Spinal cord (tissue), 10 donors: ENCODE data around the gene SKIDA1. TPM values are rescaled to one million over a fixed set of nuclear protein-coding genes. Genes with fewer than 3 reads are reported as not detected.
"Not testable (repeated sequence)": the region's sequence is repeated elsewhere in the genome, so short reads cannot be mapped to it uniquely, and the experiment has no call there.

ENCODE experiments used
- DNase-seq, 6 donors: peaks; one replicate each; pipeline versions ENCODE4 v3.0.0 to v3.0.0-alpha.2; 2013 to 2015; ENCODE audit warnings: low spot score in 6 of 6, low read depth in 4 of 6
- H3K27ac ChIP-seq: one replicate; pipeline ENCODE4 v1.5.1; 2013; ENCODE audit warnings: low read depth, low read length, control low read depth
- H3K27me3 ChIP-seq: one replicate; pipeline ENCODE4 v1.6.1; 2013; ENCODE audit warnings: low read length; ENCODE audit not compliant: control insufficient read depth, insufficient read depth
- H3K36me3 ChIP-seq: one replicate; pipeline ENCODE4 v1.6.1; 2013; ENCODE audit warnings: low read length; ENCODE audit not compliant: control insufficient read depth, insufficient read depth
- H3K4me1 ChIP-seq: one replicate; pipeline ENCODE4 v1.6.1; 2013; ENCODE audit warnings: low read length; ENCODE audit not compliant: control insufficient read depth, insufficient read depth
- H3K4me3 ChIP-seq: one replicate; pipeline ENCODE4 v1.5.1; 2013; ENCODE audit warnings: low read depth, low read length, control low read depth
- H3K9me3 ChIP-seq: one replicate; pipeline ENCODE4 v1.6.1; 2013; ENCODE audit warnings: low read length; ENCODE audit not compliant: control insufficient read depth, insufficient read depth
- WGBS: methylation state at CpG from one replicate; pipeline ENCODE4 v1.1.5; 2013; ENCODE audit warnings: missing lambda C conversion rate; ENCODE audit not compliant: insufficient coverage; 5-methylcytosine and 5-hydroxymethylcytosine counted together
- polyA plus RNA-seq, 2 donors: library from polyadenylated mRNA; unstranded; fragments of 120-200 nt; gene quantifications; one replicate each; pipeline ENCODE4 v1.2.1, GENCODE V29; 2013; ENCODE audit not compliant: insufficient read length in 2 of 2
- total RNA-seq, 2 donors: library from RNA; depleted of rRNA in 1 of 2; stranded (reverse); fragments of 120-200 nt in 1 of 2; fragments of >200 nt in 1 of 2; gene quantifications; one replicate each; pipeline versions ENCODE4 v1.2.3 to v1.2.4, GENCODE V29; 2013 to 2014
- donor health status: healthy.

SKIDA1 gene
- total and polyA plus RNA-seq, 4 donors: 4.5 to 6.1 (median 4.8) TPM

DNA sequence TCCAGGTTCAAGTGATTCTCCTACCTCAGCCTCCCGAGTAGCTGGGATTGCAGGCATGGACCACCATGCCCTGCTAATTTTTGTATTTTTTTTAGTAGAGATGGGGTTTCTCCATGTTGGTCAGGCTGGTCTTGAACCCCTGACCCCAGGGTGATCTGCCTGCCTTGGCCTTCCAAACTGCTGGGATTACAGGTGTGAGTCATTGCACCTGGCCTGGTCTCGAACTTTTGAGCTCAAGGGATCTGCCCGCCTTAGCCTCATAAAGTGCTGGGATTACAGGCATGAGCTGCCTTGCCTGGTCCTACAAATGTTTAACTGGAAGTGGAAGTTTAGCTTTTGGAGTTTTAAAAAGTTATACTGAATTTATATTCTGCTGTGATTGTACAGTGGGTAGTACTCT lies 11.4 kb upstream of the SKIDA1 start:
- no peak for DNase-seq
- WGBS: 88% methylated on average over 3 of the region's 3 CpGs
- no peaks in the 10 kb centered on the region for H3K27me3 ChIP-seq
- H3K4me1 ChIP-seq: peaks cover 8% of the 10 kb centered on the region
- no peak overlapping the region for H3K27ac ChIP-seq
- peaks cover 38% of the 10 kb centered on the region for H3K36me3 ChIP-seq
- H3K9me3 ChIP-seq: no peaks in the 10 kb centered on the region
- H3K4me3 ChIP-seq: no peak overlapping the region

DNA sequence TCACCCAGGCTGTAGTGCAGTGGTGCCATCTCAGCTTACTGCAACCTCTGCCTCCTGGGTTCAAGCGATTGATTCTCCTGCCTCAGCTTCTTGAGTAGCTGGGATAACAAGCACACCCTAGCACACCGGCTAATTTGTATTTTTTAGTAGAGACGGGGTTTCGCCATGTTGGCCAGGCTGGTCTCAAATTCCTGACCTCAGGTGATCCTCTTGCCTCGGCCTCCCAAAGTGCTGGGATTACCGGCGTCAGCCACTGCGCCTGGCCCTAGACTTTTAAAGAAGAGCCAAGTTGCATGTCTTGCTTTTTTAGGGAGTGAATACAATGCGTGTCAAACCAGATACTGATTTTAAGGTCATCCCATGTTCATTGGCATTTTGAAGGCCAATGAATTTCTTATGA lies 10.5 kb upstream of the SKIDA1 start:
- 93% methylated on average over 5 of the region's 9 CpGs for WGBS
- H3K36me3 ChIP-seq: peaks cover 29% of the 10 kb centered on the region
- not testable (repeated sequence) for H3K4me1 ChIP-seq, H3K4me3 ChIP-seq, H3K27me3 ChIP-seq, H3K9me3 ChIP-seq, H3K27ac ChIP-seq, DNase-seq

- H3K4me3 ChIP-seq: peak overlapping the region; percentile 71
- peak in 3 of 6 donors; percentile 13 to 62 (median 37) for DNase-seq
- H3K27ac ChIP-seq: peak overlapping the region; percentile 84
- 22% methylated on average over 8 of the region's 9 CpGs for WGBS
- peaks cover 25% of the 10 kb centered on the region for H3K36me3 ChIP-seq
- peaks cover 8% of the 10 kb centered on the region for H3K4me1 ChIP-seq
- H3K9me3 ChIP-seq: no peaks in the 10 kb centered on the region
- no peaks in the 10 kb centered on the region for H3K27me3 ChIP-seq
Observed at GRCh38 chr10:21535494-21535965, 10.0 kb upstream of the SKIDA1 start.

GRCh38 chr10:21534604-21535493 lies 9.4 kb upstream of the SKIDA1 start:
- Histone ChIP-seq H3K27me3 (no peaks in the 10 kb centered on the region), H3K27ac (peak overlapping the region; percentile 86), H3K4me3 (peak overlapping the region; percentile 71), H3K9me3 (no peaks in the 10 kb centered on the region), H3K36me3 (peaks cover 20% of the 10 kb centered on the region), H3K4me1 (peaks cover 8% of the 10 kb centered on the region)
- under 1% methylated on average over 73 of the region's 96 CpGs for WGBS
- DNase-seq: peak in 5 of 6 donors; percentile 21 to 85 (median 30)

- peak overlapping the region; percentile 86 for H3K27ac ChIP-seq
- H3K27me3 ChIP-seq: no peaks in the 10 kb centered on the region
- H3K9me3 ChIP-seq: no peaks in the 10 kb centered on the region
- peaks cover 8% of the 10 kb centered on the region for H3K4me1 ChIP-seq
- 0% methylated on average over 2 of the region's 26 CpGs for WGBS
- DNase-seq: no peak
- H3K4me3 ChIP-seq: peak overlapping the region; percentile 71
- H3K36me3 ChIP-seq: peaks cover 13% of the 10 kb centered on the region
Observed at GRCh38 chr10:21534280-21534586, 8.8 kb upstream of the SKIDA1 start.

- no peaks in the 10 kb centered on the region for H3K27me3 ChIP-seq
- WGBS: under 1% methylated on average over 69 of the region's 74 CpGs
- no peaks in the 10 kb centered on the region for H3K9me3 ChIP-seq
- peaks cover 8% of the 10 kb centered on the region for H3K4me1 ChIP-seq
- peak within 1 kb of the TSS; percentile 99 for H3K27ac ChIP-seq
- peaks cover 13% of the 10 kb centered on the region for H3K36me3 ChIP-seq
- peak; percentile 89 to 98 (median 92) for DNase-seq
- peak within 1 kb of the TSS; percentile 83 for H3K4me3 ChIP-seq
Observed at GRCh38 chr10:21533467-21534279, 8.2 kb upstream of the SKIDA1 start, which contains the start of gene MLLT10. Gene MLLT10, plus strand, starts transcription at chr10:21534232. Its CDS starts 413 bp downstream, at chr10:21534645.

DNA sequence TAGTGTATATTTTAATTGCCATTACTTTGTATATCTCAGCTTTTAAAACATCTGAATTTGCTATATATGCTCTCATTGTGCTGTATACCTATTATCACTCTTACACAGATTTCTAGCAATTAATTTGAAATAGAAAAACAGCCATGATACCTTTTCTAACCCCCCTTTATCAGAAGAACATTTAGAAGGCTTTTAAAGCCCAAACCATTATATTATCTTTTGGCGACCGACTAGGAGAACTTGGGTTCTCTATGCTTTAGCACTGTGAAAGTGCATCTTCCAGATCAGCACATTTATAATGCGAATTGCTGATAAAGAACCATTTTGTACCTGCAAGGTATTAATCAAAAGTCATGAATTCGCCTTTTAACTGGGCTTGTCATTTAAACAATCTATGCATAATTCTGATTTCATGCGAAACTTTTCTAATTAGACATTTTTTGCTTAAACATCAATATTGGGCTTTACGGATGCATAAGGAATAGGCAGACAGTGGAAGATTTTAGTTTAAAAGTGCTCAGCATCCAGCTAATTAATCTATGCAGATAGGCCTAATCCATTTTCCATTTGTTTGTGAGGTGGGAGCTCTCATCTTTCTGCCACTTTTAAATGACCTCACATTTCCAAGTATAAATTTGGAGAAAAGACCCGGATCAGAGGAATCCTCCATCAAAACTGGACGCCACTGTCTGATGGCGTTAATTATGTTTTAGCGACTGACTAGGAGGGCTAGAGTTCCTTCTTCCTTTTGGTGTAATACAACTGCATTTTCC lies 7.4 kb upstream of the SKIDA1 start:
- Histone ChIP-seq H3K27me3 (no peaks in the 10 kb centered on the region), H3K36me3 (peaks cover 13% of the 10 kb centered on the region), H3K4me3 (peak overlapping the region; percentile 83), H3K4me1 (peaks cover 8% of the 10 kb centered on the region), H3K9me3 (no peaks in the 10 kb centered on the region), H3K27ac (peak overlapping the region; percentile 99)
- peak in 3 of 6 donors; percentile 9 to 36 (median 19) for DNase-seq
- 40% methylated on average over 3 of the region's 10 CpGs for WGBS

DNA sequence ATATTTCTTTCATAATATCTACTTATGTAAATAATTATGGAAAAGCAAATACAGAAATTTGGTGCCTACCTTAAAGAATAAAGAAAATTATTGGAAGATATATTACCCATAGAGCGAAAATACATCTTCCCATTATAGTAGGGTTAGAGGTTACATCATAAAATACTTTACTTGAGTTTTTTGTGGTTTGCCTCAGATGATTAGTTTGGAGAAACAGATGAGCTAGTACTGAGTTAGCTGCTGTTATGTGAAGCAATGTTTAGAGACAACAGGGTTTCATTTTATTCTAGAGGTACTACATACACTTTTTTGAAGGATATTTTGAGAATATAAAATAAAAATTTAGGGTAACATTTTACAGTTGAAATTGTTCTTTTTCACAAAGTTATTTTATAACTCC lies 5.7 kb upstream of the SKIDA1 start:
- H3K9me3 ChIP-seq: no peaks in the 10 kb centered on the region
- no peaks in the 10 kb centered on the region for H3K27me3 ChIP-seq
- peaks cover 8% of the 10 kb centered on the region for H3K4me1 ChIP-seq
- peaks cover 5% of the 10 kb centered on the region for H3K36me3 ChIP-seq
- H3K4me3 ChIP-seq: no peak overlapping the region
- DNase-seq: peak in 4 of 6 donors; percentile 1 to 18 (median 8)
- H3K27ac ChIP-seq: no peak overlapping the region
- no CpG with 5 or more reads among the region's 1 CpG for WGBS

- peaks cover 3% of the 10 kb centered on the region for H3K36me3 ChIP-seq
- peaks cover 4% of the 10 kb centered on the region for H3K4me1 ChIP-seq
- peak in 4 of 6 donors; percentile 3 to 33 (median 12) for DNase-seq
- no peak overlapping the region for H3K27ac ChIP-seq
- no peak overlapping the region for H3K4me3 ChIP-seq
- WGBS: no CpG with 5 or more reads among the region's 1 CpG
- H3K9me3 ChIP-seq: no peaks in the 10 kb centered on the region
- no peaks in the 10 kb centered on the region for H3K27me3 ChIP-seq
Observed at GRCh38 chr10:21530641-21531040, 5.2 kb upstream of the SKIDA1 start.
